Inflammatory macrophage treated with lipopolysaccharide for 1 hour (primary cell): ENCODE measurements around the gene C2orf49.

Experiments used
- DNase-seq, 2 donors: peaks; one replicate each; pipeline ENCODE4 v3.0.0-alpha.2; 2020 to 2022

C2orf49 gene

GRCh38 chr2:105384216-105384615, 46.9 kb downstream of the C2orf49 start:
- no peak for DNase-seq

- DNase-seq: no peak
These were observed 47.5 kb downstream of the C2orf49 start for GRCh38 chr2:105384861-105385260.

DNA sequence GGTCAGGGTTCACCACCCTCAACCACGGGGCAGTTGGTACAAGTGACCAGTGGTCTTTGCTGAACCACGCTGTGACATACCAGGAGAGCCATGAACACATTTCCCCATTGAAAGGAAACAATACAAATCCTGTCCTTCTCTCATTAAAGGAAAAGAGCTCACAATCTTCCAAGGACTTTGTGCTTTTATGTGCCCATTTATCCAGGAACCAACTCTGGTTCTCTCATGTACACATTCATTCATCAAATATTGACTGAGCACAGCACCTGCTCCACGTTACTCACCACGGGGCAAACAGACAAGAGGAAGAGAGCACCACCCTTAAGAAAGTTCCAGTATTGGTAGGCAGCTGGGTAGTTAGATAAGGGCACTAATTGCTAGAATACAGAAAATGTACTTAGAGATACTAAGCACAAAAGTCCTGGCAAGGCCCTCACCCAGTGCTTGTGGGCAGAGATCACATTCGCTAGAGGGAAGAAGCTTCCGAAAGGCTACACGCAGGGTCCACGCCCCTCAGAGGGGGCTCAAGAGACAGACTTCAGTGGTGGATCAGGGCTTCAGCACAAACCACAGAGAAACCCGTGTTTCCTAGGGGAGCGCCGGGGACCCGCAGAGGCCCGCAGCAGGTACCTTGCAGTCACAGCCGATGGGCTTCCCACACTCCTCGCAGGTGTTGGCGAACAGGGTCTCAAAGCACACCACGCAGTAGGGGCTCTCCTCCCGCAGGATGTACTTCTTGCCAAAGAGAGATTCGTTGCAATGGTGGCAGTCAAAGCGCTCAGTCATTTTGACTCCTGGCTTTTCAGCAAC, 48.6 kb downstream of the C2orf49 start:
- no peak for DNase-seq

GRCh38 chr2:105387225-105387624, 49.9 kb downstream of the C2orf49 start:
- DNase-seq: peak in 1 of 2 donors; percentile 5

DNA sequence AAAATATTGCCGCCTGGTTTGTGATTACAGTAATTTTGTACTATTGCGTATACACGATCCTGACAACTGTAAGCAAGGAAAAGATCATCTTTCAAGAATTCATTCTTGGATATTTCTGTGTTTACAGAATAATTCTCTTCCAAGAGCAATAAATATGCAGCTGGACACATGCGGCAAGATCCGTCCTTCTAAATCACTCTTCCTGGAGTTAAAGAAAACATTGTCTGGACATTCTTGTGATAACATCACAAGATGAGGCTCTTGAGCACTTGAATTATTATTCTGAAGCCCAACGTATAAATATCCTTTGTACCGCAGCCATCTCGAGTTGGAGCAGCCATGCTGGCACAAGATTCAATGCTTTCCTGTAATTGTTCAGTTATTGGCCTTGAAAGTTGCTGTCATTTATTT, 51.6 kb downstream of the C2orf49 start:
- DNase-seq: no peak

GRCh38 chr2:105390454-105390853, 53.1 kb downstream of the C2orf49 start:
- no peak for DNase-seq

GRCh38 chr2:105391058-105391627, 53.8 kb downstream of the C2orf49 start:
- DNase-seq: no peak

DNA sequence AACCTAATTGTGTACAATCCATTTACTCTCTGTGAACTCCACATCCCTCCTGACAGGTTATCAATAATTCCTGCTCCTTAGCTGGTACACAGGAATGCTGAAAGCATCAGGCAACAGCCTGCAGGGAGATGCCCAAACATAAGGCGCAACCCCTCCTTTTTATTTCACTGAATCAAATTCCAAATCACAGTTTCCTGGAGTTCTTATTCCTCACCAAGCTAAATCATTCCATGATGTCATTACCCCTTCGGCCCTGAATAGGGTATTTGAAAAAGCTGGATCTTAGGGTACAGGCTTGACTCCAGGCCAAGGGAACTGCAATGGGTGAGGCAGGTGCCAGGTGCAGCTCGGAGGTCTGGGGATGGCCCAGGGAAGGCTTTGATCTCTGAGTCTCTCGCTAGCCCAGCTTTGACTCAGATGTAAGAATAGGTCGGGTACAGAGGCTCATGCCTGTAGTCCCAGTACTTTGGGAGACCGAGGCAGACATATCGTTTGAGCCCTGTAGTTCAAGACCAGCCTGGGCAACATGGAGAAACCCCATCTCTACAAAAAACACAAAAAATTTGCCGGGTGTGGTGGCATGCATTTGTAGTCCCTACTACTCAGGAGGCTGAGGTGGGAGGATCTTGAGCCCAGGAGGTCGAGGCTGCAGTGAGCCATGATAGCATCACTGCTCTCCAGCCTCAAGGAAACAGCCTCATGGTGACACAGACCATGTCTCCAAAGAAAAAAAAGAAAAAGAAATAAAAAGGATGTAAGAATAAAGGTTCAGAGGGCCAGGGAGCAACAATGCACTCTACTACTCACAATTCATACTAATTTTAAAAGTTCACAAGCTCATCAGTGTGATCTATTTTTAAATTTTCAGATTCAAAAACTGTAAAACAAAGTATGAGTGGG, 54.7 kb downstream of the C2orf49 start:
- no peak for DNase-seq

- DNase-seq: no peak
These were observed 56.2 kb downstream of the C2orf49 start for GRCh38 chr2:105393373-105394055.

- DNase-seq: no peak
These were observed 57.7 kb downstream of the C2orf49 start for GRCh38 chr2:105394951-105395611.

GRCh38 chr2:105395691-105396090, 58.4 kb downstream of the C2orf49 start:
- no peak for DNase-seq

DNA sequence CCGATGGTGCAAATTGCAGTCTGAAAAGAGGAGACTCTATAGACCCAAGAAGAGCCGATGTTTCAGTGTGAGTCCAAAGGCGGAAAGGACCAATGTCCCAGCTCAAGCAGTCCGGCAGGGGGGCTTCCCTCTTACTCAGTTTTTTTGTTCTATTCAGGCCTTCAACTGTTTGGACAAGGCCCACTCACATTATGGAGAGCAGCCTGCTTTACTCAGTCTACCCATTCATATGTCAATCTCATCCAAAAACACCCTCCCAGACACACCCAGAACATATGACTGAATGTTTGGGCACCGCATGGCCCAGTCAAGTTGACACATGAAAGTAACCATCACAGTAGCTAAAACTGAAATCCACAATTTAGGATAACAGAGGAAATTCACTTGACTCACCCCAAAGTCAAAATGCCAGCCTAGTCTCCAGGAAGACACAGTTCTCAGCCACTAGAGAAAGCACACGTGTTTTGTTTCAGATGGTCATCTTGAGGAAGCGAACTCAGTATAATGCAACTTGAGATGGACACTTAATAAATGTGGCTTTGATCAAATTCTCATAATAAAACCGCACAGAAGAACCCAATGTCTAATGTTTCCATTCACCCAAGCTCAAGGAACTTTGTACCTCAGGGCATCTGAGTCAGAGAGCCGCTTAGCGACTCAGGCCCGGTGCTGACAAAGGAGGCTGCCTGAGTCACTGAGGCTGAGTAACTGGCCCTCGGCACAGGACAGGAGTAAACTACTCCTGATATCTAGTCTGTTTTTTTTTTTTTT, 59.1 kb downstream of the C2orf49 start:
- no peak for DNase-seq

DNA sequence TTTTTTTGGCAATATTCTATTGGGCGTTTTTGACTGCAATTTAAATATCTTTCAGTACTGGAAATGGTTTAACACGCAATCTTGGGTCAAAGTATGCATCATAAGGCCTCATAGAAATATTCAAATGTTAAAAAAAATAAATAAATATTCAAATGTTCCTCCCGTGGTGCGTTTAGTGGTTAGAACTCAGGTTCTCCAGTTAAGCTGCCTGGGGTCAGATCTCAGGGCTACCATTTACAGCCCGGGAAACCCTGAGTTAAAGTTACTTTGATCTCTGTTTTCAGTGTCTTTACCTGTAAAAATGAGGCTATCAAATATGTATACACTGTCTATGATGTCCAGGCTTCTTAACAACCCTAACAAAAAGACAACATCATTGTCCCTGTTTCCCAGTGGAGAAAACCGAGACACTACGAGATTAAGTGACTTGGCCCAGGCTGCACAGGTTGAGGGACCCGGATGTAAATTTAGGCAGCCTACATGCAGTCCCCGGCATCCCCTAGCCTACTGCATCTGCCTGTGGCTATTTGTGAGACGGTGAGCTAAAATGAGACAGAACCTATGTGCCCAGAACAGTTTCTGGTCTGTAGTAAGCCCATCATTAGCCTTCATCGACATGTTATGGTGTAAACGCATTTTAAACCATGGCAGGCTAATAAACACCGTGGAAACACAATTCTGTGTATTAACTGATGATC, 59.8 kb downstream of the C2orf49 start:
- DNase-seq: no peak

- no peak for DNase-seq
These were observed 60.6 kb downstream of the C2orf49 start for GRCh38 chr2:105397953-105398335.

GRCh38 chr2:105398336-105399206, 61.2 kb downstream of the C2orf49 start, which contains the start of gene FHL2:
Gene FHL2, minus strand, starts transcription at chr2:105399051. Its CDS starts 12,535 bp downstream, at chr2:105386516.
- DNase-seq: peak; percentile 48 to 53
